ACHN (cell line): ENCODE results near the gene SCD5.

ENCODE experiments used
- DNase-seq: peaks from one replicate; pipeline ENCODE4 v3.0.0-alpha.2; 2015
- in situ Hi-C: cut with HindIII; loops from 2 replicates; pipeline ENCODE4 v1.10.0; 2017; ENCODE audit warnings: low sequenced_read_pairs, low pct_ligation_motif_present, low pct_unique_long_range_greater_than_20kb

SCD5 gene

DNA sequence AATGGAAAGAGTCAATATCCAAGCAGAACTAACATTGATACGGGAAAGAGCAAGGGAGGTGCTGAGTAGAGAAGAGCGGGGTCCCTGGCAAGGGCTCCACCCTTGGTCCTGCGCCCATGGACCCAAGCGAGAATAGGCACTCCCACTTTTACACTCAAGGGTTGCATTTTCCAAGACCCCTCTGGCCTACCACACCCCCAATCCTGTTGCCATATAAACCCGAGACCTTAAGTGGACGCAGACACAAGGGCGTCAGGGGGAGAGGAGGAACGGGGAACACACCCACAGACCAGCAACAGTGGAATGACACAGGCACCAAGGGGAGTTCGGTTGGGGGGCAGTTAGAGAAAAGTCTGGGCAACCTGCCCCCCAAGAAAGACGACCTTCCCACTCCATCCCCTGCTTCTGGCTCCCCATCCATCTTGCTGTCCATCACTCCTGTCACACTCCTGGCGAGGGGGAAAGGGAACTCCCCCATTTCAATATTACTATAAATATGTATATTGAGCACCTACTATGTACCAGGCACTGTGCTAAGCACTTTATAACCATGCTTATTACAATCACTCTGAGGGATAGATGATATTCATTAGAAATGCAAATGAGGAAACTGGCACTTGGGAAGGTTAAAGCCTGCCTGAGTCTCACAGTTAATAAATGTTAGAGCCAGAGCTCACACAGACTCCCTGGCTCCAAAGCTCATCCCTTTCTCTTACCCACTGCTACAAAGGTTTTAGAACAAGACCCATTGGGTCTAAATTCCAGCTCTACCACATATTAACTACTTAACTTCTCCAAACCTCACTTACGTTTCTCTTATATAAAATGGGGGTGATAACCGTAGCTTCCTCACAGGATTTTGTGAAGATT, 51.7 kb downstream of the SCD5 start:
- in situ Hi-C loops, result loop anchor here (25.0 kb wide), 1 partner anchor 285 kb away; no protein-coding TSS in a partner anchor
- no peak for DNase-seq

DNA sequence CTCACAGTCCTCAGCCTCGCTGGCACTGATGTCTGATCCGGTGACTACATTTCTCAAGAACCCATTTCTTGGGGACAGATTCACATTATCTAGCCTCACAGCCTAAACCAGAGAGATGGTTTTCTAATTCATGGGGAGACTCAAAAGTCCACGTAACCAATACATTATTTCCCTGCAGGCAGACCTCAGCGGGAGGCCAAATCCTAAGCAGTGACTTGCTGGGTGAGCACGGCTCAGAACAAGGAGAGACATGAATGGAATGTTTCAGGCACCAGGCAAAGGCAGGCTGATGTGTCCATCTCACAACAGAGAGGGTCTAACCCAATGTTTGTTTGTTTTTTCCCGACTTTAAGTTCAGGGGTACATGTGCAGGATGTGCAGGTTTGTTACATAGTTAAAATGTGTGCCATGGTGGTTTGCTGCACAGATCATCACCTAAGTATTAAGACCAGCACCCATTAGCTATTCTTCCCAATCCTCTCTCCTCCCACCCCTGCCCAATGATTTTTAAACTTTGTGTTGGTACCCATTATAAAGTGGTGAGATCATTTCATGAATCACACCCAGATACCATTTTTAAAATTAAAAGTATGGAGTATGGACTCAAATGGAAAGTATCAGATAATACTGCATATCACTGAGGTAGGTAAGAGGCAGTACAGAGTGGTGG, 53.3 kb downstream of the SCD5 start:
- in situ Hi-C loops, result loop anchor here (25.0 kb wide), 1 partner anchor 283 kb away; no protein-coding TSS in a partner anchor
- no peak for DNase-seq

DNA sequence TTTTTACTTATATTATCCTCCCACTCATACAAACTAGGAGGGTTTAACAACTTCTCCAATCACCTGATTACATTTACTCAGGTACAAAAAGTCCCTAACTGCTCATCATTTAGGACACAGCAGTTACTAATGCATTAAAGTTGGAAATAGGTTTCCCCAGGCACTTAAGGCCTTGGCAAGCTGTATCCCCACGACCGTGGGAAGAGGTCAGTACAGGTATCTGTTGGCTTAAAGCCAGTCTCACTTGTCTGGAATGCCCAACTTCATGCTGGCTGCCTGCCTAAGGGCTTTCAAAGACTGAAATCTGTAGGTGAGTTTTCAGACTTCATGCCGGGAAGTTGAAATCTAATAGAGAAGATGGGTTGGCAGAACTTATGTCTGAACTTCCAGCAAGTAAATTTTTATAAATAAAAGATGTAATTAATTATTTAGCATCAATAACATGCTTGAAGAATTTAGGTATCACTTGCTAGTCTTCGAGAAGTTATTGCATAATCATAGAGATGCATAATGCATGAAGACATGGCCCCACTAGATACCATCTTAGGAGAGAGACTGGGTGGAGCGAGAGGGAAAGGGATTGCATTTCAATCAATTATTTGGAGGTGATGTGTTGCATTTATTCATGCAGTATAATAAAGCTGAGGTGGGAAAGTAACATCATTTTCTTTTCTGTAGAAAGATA, 54.2 kb downstream of the SCD5 start:
- DNase-seq, result no peak
- in situ Hi-C loops, result loop anchor here (25.0 kb wide), 1 partner anchor 282 kb away; no protein-coding TSS in a partner anchor

GRCh38 chr4:82741188-82741587, 57.4 kb downstream of the SCD5 start:
- DNase-seq, result no peak
- in situ Hi-C loops, result loop anchor here (25.0 kb wide), 1 partner anchor 279 kb away; no protein-coding TSS in a partner anchor

DNA sequence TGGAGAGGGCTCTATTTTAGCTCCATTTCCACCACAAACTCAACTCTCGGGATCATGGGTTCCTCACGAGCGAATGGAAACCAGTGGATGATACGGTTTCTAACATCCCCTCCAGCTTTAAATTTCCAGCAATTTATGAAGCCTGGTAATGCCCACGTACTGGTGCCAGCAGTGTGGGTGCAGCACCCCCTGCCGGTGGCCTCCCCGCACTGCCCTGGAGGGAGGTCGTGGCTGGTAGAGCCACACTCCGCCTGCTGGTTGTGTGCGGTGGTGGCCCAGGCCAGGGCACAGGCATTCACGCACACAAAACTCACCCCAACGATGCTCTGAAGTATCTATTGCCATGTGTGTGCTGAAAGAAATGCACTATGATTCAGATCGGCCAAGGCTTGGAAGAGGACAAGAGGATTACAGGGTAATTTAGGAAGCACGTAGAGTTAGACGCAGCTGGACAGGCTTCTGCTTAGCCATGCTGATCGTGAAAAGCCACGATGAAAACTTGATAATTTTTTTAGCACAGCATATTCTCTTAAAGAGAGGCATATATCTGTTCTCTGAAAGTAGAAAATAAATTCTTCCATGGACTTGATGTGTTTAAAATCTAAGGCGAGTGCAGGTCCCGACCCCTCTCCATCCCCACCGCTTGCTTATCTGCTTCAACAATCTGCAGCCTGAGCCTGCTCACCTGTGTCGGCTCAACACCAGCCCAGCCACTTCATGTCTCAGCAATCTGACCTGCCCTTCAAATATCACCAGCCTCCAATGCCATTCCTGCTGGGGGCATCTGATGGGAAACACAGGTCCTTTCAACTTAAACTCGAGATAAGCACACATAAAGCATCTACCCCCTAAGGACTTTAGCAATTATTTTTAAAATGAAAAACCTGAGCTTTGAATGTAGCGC, 59.1 kb downstream of the SCD5 start:
- in situ Hi-C loops, result loop anchor here (25.0 kb wide), 1 partner anchor 277 kb away; no protein-coding TSS in a partner anchor
- peak; percentile 70 for DNase-seq

DNA sequence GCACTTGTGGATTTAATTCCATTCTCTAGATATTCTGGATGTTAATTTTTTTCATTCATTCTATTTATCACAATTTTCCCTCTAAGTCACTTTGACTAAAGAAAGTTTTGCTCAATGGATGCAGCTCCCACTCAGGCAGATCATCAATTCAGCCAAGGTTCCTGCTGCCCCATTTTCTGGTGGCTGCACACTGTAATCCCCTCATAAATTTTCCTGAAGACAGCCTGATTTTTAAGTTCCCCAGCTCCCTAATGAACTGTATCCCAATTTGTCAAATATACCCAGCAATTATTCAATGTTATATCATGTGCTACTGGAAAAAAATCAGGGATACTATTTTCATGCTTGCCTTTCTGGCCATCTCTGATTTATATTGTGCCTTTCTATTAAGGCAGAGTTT, 61.2 kb downstream of the SCD5 start:
- no peak for DNase-seq
- in situ Hi-C loops, result loop anchor here (25.0 kb wide), 1 partner anchor 275 kb away; no protein-coding TSS in a partner anchor

- in situ Hi-C loops, result loop anchor here (25.0 kb wide), 1 partner anchor 271 kb away; no protein-coding TSS in a partner anchor
- DNase-seq, result peak; percentile 26
Observed at GRCh38 chr4:82733636-82734035, 65.0 kb downstream of the SCD5 start.

- no peak for DNase-seq
- in situ Hi-C loops, result loop anchor here (25.0 kb wide), 1 partner anchor 266 kb away; no protein-coding TSS in a partner anchor
Observed at GRCh38 chr4:82728301-82728700, 70.3 kb downstream of the SCD5 start.

GRCh38 chr4:82726596-82726995, 72.0 kb downstream of the SCD5 start:
- in situ Hi-C loops, result loop anchor here (25.0 kb wide), 1 partner anchor 264 kb away; no protein-coding TSS in a partner anchor

DNA sequence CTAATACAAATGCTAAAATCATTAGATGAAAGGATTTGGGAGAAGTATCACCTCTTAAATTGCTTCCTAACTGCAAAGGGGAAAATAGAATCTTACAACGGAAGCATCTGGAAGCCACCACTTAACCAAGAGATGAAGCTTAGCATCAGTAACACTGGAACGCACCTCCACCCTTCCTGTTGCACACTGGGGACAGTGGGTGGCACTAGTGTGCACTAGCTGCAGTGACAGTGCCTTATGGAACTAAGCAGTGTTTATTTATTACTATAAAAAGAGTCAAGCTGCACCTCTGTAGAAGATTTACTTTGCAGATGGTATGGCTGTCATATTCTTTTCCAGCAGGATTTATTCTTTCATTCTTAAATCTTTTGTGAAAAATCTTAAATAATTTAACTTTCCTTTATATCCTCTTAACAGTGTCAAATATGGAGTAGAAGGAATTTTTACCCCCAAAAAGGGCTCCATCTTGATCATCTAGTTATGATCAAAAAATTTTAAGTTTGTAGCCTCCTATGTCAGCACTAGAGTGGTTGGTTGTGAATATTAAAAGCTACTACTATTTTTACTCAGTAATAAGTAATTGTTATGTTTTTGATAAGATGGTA, 76.7 kb downstream of the SCD5 start:
- peak; percentile 17 for DNase-seq
- in situ Hi-C loops, result no loop called here

More at GRCh38 chr4:82726596-82726995, 72.0 kb downstream of the SCD5 start:
- no peak for DNase-seq

- no peak for DNase-seq
- in situ Hi-C loops, result no loop called here
Observed at GRCh38 chr4:82718162-82718940, 80.2 kb downstream of the SCD5 start.

GRCh38 chr4:82715731-82716617, 82.6 kb downstream of the SCD5 start:
- in situ Hi-C loops, result no loop called here
- no peak for DNase-seq

GRCh38 chr4:82713856-82714255, 84.7 kb downstream of the SCD5 start:
- no peak for DNase-seq
- in situ Hi-C loops, result no loop called here

GRCh38 chr4:82712561-82712960, 86.0 kb downstream of the SCD5 start:
- in situ Hi-C loops, result no loop called here
- DNase-seq, result no peak

DNA sequence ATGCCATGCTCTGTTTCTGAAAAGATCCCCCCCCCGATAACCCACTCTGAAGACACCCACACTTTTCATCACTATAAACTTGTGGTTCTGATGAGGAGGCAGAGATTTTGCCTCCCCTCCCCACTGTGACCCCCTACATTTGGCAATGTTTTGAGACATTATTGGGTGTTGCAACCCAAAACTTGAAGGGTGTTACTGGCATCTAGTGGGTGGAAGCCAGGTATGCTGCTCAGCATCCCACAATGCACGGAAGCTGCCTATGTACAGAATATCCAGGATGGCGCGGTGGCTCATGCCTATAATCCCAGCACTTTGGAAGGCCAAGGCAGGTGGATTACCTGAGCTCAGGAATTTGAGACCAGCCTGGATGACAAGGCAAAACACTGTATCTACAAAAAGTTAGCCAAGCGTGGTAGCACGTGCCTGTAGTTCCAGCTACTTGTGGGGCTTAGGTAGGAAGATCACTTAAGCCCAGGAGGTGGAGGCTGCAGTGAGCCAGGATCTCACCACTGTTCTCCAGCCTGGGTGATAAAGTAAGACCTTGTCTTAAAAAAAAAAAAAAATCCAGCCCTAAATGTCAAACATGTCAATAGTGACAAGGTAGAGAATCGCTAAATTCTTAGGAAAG, 87.3 kb downstream of the SCD5 start:
- no peak for DNase-seq
- in situ Hi-C loops, result no loop called here
